Stomach (tissue), 9 donors: Measurements from ENCODE around the gene CNN2. TPM values are rescaled to one million over a fixed set of nuclear protein-coding genes. Genes with fewer than 3 reads are reported as not detected.

ENCODE experiments used
- DNase-seq, 2 donors: peaks; one replicate each; pipeline versions ENCODE4 v3.0.0 to v3.0.0-alpha.2; 2013 to 2019
- H3K27ac ChIP-seq, 5 donors: fragments of 200-600 bp in 4 of 5; sonication (generic) in 4 of 5; one replicate each; pipeline ENCODE4 v1.5.1; 2013 to 2019; ENCODE audit warnings: mild to moderate bottlenecking in 1 of 5, moderate library complexity in 1 of 5
- H3K27me3 ChIP-seq, 3 donors: fragments of 200-600 bp; sonication (generic); one replicate each; pipeline ENCODE4 v1.5.1; 2017 to 2019; ENCODE audit warnings: mixed run types in 1 of 3
- H3K36me3 ChIP-seq, 4 donors: fragments of 200-600 bp; sonication (generic); 1 replicate in 3 of 4; 2 replicates in 1 of 4; pipeline ENCODE4 v1.5.1; 2016 to 2019
- H3K4me1 ChIP-seq, 4 donors: fragments of 200-600 bp; sonication (generic); one replicate each; pipeline ENCODE4 v1.5.1; 2016 to 2019
- H3K4me3 ChIP-seq, 4 donors: fragments of 200-600 bp; sonication (generic) in 3 of 4; one replicate each; pipeline ENCODE4 v1.5.1; 2016 to 2019; ENCODE audit warnings: mild to moderate bottlenecking in 1 of 4
- H3K9me3 ChIP-seq, 4 donors: fragments of 200-600 bp; sonication (generic); one replicate each; pipeline ENCODE4 v1.5.1; 2016 to 2019
- CTCF ChIP-seq, 7 experiments: fragments of 450-650 bp in 4 of 7; fragments of 200-600 bp in 3 of 7; sonication (generic) in 3 of 7; IDR thresholded peaks; one replicate each; pipeline ENCODE4 v1.5.1; 2016 to 2019; ENCODE audit warnings: antibody characterized with exemption in 7 of 7, control low read depth in 2 of 7, mild to moderate bottlenecking in 1 of 7
- EP300 ChIP-seq: sonication (generic); formaldehyde crosslinking; IDR thresholded peaks from one replicate; pipeline ENCODE4 v1.6.1; 2017; ENCODE audit warnings: antibody characterized with exemption
- POLR2A ChIP-seq, 4 donors: fragments of 450-650 bp; IDR thresholded peaks; one replicate each; pipeline ENCODE4 v1.6.1; 2016; ENCODE audit warnings: antibody characterized with exemption in 4 of 4, control low read depth in 2 of 4, mild to moderate bottlenecking in 1 of 4, moderate library complexity in 1 of 4
- POLR2AphosphoS5 ChIP-seq, 3 donors: sonication (generic); formaldehyde crosslinking; IDR thresholded peaks; one replicate each; pipeline ENCODE4 v1.6.1; 2016; ENCODE audit warnings: antibody characterized with exemption in 3 of 3
- WGBS, 5 donors: extraction: QIAGEN DNeasy Blood & Tissue Kit in 3 of 5; methylation state at CpG; one replicate each; pipeline versions ENCODE4 v1.1.5 to v1.1.7; 2013 to 2018; 5-methylcytosine and 5-hydroxymethylcytosine counted together
- intact Hi-C: fragments of 100-400 bp; cut with DNase I; formaldehyde crosslinking; loops from one replicate; pipeline ENCODE4 v1.15.1; 2023; ENCODE audit warnings: low total_unique reads
- polyA plus RNA-seq, 3 donors: library from polyadenylated mRNA; stranded (reverse); fragments of 200-250 nt; gene quantifications; one replicate each; pipeline ENCODE4 v1.2.3, GENCODE V29; 2013
- total RNA-seq, 5 donors: library from RNA; depleted of rRNA; stranded (reverse); fragments of >200 nt; gene quantifications; one replicate each; pipeline versions ENCODE4 v1.1.0 to v1.2.3, GENCODE V29; 2014 to 2016
- donor health status: healthy with polysubstance abuse.
- donor health status: Bipolar disorder and iron deficiency.
- donor health status: healthy.

CNN2 gene
- total and polyA plus RNA-seq, 8 donors: 7.0 to 98.5 (median 81.4) TPM

DNA sequence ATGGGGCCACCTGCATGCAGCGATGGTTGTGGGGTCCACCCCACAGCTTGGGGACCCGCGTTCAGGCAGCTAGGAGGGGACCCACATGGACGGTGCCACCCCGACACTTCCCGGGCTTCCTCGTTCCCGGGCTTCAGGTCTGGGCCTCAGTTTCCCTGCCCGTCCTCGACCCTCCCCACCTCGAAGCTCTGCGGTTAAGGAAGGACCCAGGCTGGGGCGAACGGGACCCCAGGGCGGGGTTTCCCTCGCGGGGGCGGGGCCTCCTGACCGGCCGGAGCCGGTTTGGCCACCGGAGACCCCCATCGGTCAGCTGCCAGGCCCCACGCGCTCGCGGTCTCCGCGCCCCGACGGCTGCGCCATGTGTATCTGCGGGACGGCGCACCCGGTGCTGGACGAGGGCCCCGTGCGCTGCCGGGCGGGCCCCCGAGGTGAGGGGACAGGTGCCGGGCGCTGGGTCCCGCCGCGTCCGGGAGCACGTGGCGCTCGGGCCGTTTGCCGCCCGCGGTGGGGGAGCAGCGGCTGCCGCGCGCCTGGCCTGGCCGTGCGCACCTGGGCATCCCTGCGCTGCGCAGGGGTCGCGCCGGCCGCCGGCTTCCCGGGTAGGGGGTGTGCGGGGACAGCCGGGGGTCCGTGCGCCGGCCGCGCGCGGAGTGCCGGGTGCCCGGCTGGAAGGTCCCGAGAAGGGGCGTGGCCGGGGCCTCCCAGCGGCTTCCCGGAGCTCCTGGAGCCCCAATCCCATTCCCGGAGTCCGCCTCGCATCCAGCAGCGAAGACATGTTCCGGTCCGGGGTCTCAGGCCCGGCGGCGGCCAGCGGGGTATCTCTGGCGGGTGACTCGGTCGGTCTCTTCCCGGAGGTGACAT is 44.8 kb downstream of the CNN2 start:
- peaks cover 0 to 65% (median 35%) of the 10 kb centered on the region in 3 donors for H3K27me3 ChIP-seq
- no peak for DNase-seq

DNA sequence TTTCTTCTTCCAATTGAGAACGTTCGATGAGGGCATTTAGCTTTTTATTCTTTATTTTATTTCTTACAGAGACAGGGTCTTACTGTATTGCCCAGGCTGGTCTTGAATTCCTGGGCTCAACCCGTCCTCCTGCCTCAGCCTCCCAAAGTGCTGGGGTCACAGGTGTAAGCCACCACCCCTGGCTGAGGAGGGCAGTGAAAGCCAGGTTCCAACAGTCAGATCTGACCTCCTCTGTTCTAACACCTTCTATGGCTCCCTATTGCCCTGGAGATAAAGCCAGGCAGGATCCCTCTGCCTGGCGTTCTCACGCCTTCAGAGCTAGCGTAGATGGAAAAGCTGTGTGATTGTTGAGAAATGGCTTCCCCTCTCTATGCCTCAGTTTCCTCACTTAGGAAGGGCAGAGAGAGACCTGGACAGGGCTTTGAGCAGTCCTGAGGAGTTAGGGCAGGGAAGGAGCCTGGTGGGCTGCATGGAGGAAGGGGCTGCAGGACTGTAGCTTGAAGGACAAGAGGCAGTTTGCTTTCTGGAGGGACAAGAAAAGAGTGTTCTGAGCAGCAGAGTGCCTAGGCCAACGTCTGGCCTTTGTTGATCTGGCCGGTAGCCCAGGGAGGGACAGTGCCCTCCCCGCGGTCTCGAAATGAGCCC is 46.1 kb downstream of the CNN2 start:
- Histone ChIP-seq H3K9me3 (no peaks in the 10 kb centered on the region), H3K4me3 (no peak overlapping the region), H3K36me3 (peaks cover 0 to 23% (median 0%) of the 10 kb centered on the region in 4 donors), H3K27ac (no peak overlapping the region), H3K4me1 (peaks cover 26 to 94% (median 71%) of the 10 kb centered on the region in 4 donors), H3K27me3 (peaks cover 0 to 51% (median 21%) of the 10 kb centered on the region in 3 donors)
- intact Hi-C loops: no loop called here
- WGBS, 5 donors: 71 to 83% (median 81%) methylated on average over 11 of the region's 11 CpGs
- TF ChIP-seq POLR2AphosphoS5 (IDR thresholded peaks at IDR 0.05) (no peak), CTCF (IDR thresholded peaks at IDR 0.05) (no peak), POLR2A (IDR thresholded peaks at IDR 0.05) (no peak)
- no peak for DNase-seq

More for the DNA sequence above, 44.8 kb downstream of the CNN2 start:
- peaks cover 39 to 94% (median 75%) of the 10 kb centered on the region in 4 donors for H3K4me1 ChIP-seq
- TF ChIP-seq POLR2AphosphoS5 (IDR thresholded peaks at IDR 0.05) (no peak), EP300 (no peak), CTCF (IDR thresholded peaks at IDR 0.05) (no peak), POLR2A (IDR thresholded peaks at IDR 0.05) (no peak)
- H3K27ac ChIP-seq: no peak overlapping the region
- H3K4me3 ChIP-seq: peak overlapping the region; percentile 0 to 26 (median 14)
- no peaks in the 10 kb centered on the region for H3K9me3 ChIP-seq
- peaks cover 0 to 23% (median 0%) of the 10 kb centered on the region in 4 donors for H3K36me3 ChIP-seq
- WGBS, 5 donors: 14 to 30% (median 19%) methylated on average over 24 to 99 of the region's 99 CpGs
- intact Hi-C loops: no loop called here

DNA sequence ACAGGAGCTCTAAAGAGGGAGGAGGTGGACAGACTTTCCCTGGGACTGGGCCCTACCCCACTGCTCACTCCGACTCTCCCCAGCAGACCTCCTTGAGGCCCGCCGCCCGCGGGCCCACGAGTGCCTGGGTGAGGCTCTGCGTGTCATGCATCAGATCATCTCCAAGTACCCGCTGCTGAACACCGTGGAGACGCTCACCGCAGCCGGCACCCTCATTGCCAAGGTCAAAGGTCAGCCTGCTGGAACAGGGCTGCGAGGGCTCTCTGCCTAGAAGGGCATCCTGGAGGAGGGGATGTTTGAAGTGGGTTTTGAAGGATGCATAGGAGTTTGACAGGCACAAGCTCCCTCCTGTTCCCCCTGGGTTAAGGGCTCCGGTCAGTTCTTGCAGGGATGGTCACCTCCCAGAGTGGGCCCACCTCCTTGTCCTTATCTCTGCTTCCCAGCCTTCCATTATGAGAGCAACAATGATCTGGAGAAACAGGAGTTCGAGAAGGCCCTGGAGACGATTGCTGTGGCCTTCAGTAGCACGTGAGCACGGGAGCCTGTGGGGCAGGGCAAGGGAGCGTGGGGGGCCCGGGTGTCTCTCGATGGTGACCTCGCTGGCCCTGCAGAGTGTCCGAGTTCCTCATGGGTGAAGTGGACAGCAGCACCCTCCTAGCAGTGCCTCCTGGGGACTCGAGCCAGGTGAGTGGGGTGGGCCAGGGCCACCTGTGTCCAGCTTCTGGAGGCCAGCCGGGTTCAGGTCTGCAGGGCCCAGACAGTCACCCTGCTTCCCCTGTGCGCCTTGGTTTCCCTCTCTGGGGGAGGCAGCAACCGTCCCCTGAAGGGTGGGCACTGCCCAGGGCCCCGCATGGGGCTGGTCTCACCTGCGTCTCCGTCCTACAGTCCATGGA is 46.9 kb downstream of the CNN2 start:
- Histone ChIP-seq H3K27ac (peak overlapping the region in 1 of 5 donors; percentile 64), H3K36me3 (peaks cover 0 to 23% (median 0%) of the 10 kb centered on the region in 4 donors), H3K4me3 (no peak overlapping the region), H3K27me3 (peaks cover 0 to 43% (median 13%) of the 10 kb centered on the region in 3 donors), H3K4me1 (peaks cover 24 to 92% (median 69%) of the 10 kb centered on the region in 4 donors), H3K9me3 (no peaks in the 10 kb centered on the region)
- WGBS, 5 donors: 84 to 90% (median 90%) methylated on average over 14 to 30 of the region's 30 CpGs
- intact Hi-C loops: no loop called here
- no peak for TF ChIP-seq POLR2A (IDR thresholded peaks at IDR 0.05)
- TF ChIP-seq EP300: no peak
- TF ChIP-seq CTCF (IDR thresholded peaks at IDR 0.05): no peak
- no peak for TF ChIP-seq POLR2AphosphoS5 (IDR thresholded peaks at IDR 0.05)
- no peak for DNase-seq
